ENCODE results near the gene PSMA1.
A peak's percentile ranks its signal among the peaks of the same experiment; 100 is the strongest.

The PSMA1 gene

DNA sequence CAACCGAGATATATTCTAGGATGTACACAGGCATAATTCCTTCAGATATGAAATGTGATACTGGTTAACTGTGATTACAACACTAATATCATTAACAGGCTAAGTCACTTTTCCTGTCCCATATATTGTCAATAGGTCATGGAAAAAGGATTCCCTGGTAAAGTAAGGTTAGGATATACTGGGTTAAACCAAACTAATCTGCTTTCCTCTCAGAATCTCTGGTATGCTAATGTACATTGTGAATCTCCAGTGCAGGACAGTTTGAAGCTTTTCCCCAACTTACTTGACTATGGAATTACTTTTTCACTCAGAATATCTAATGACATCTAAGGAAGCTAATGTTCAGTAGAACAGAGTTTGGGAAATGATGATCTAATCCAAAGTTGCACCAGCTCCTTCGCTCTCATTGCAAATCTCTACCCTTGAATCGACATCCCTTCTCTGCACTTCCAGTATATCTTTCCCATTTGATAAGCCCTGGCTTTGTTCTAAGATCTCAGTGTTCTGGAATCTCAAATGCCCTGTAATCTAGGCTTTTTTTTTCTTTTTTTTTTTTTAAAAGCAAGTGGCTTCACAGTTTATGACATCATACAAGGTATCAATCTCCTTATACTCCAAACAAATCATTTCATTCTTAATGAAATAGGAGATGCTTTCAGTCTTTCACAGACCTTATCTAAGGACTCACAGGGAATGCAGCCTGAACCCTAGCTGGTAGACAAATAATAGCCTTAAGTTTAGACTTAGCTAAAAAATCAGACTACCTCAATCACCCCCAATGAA is 64.3 kb downstream of the PSMA1 start:
- DNase-seq (ENCODE audit: low read depth) = peak; percentile 21
- TF ChIP-seq CTCF (conservative IDR thresholded peaks at IDR 0.05; ENCODE audit: control insufficient read depth, insufficient read depth, low read depth, low read length) = no peak
- H3K4me3 ChIP-seq (ENCODE audit: control insufficient read depth, low read depth, low read length) = no peak overlapping the region
